ENCODE data around the gene PRR30. TPM values are rescaled to one million over a fixed set of nuclear protein-coding genes. Genes with fewer than 3 reads are reported as not detected.

Gene PRR30
- polyA plus RNA-seq, 4 donors, result not detected

- peaks cover 0 to 4% (median 0%) of the 10 kb centered on the region in 3 donors for H3K27me3 ChIP-seq (ENCODE audit: control insufficient read depth in 3 of 3, insufficient read depth in 3 of 3, low read length in 3 of 3)
- no peak for FAIRE-seq
- DNase-seq, result no peak
- no peaks in the 10 kb centered on the region for H3K9me3 ChIP-seq (ENCODE audit: control insufficient read depth in 2 of 2, insufficient read depth in 1 of 2, low read depth in 1 of 2, low read length in 1 of 2)
- H3K4me1 ChIP-seq (ENCODE audit: control insufficient read depth in 3 of 3, insufficient read depth in 2 of 3, low read depth in 1 of 3, low read length in 2 of 3), result peaks cover 0 to 18% (median 4%) of the 10 kb centered on the region in 3 donors
- no peak overlapping the region for H3K4me3 ChIP-seq (ENCODE audit: low read depth in 1 of 3, low read length in 3 of 3)
- peaks cover 0 to 2% (median 0%) of the 10 kb centered on the region in 3 donors for H3K36me3 ChIP-seq (ENCODE audit: control insufficient read depth in 3 of 3, insufficient read depth in 2 of 3, low read depth in 1 of 3, low read length in 3 of 3)
- H3K27ac ChIP-seq (ENCODE audit: low read depth in 1 of 3, low read length in 2 of 3), result no peak overlapping the region
- 84 to 89% (median 86%) methylated on average over 8 of the region's 8 CpGs for WGBS, 3 donors
Measured at GRCh38 chr2:27150639-27151230, 11.5 kb upstream of the PRR30 start.

DNA sequence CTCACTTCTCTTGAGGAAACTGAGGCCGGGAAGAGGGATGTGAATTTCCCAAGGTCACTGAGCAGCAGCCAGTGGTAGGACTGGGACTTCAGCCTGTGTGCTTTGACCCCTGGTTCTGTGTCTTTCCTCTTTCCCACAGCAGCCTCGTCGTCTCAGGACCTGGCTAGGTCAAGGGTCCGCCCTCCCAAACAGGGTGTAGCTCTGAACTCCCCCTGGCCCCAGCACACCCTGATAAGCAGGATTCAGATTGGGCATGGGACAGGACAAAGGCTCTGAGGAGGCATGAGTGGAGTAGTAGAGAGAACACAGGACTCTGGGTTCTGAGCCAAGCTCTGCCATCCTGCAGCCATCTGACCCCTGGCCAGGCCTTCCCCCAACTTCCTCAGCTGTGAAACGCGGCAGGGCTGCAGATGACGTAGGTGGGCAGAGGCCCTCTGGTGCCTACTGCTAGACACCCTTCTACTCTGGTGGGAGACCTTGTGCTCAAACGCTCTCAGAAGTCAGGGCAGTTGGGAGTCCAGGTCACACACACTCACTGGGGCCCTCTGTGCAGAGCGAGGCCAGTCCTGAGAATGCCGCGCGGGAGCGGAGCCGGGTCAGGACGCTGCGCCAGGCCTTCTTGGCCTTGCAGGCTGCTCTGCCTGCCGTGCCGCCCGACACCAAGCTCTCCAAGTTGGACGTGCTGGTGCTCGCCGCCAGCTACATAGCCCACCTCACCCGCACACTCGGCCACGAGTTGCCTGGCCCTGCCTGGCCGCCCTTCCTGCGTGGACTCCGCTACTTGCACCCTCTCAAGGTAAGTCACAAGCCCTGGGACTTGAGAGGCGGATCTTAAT lies 10.6 kb upstream of the PRR30 start:
- H3K27ac ChIP-seq (ENCODE audit: low read depth in 1 of 3, low read length in 2 of 3), result no peak overlapping the region
- 77 to 88% (median 85%) methylated on average over 21 to 29 of the region's 29 CpGs for WGBS, 3 donors
- H3K4me1 ChIP-seq (ENCODE audit: control insufficient read depth in 3 of 3, insufficient read depth in 2 of 3, low read depth in 1 of 3, low read length in 2 of 3), result peaks cover 0 to 18% (median 4%) of the 10 kb centered on the region in 3 donors
- DNase-seq (peak; percentile 36 to 56), FAIRE-seq (no peak)
- peaks cover 0 to 4% (median 0%) of the 10 kb centered on the region in 3 donors for H3K27me3 ChIP-seq (ENCODE audit: control insufficient read depth in 3 of 3, insufficient read depth in 3 of 3, low read length in 3 of 3)
- no peak overlapping the region for H3K4me3 ChIP-seq (ENCODE audit: low read depth in 1 of 3, low read length in 3 of 3)
- no peaks in the 10 kb centered on the region for H3K9me3 ChIP-seq (ENCODE audit: control insufficient read depth in 2 of 2, insufficient read depth in 1 of 2, low read depth in 1 of 2, low read length in 1 of 2)
- no peaks in the 10 kb centered on the region for H3K36me3 ChIP-seq (ENCODE audit: control insufficient read depth in 3 of 3, insufficient read depth in 2 of 3, low read depth in 1 of 3, low read length in 3 of 3)

DNA sequence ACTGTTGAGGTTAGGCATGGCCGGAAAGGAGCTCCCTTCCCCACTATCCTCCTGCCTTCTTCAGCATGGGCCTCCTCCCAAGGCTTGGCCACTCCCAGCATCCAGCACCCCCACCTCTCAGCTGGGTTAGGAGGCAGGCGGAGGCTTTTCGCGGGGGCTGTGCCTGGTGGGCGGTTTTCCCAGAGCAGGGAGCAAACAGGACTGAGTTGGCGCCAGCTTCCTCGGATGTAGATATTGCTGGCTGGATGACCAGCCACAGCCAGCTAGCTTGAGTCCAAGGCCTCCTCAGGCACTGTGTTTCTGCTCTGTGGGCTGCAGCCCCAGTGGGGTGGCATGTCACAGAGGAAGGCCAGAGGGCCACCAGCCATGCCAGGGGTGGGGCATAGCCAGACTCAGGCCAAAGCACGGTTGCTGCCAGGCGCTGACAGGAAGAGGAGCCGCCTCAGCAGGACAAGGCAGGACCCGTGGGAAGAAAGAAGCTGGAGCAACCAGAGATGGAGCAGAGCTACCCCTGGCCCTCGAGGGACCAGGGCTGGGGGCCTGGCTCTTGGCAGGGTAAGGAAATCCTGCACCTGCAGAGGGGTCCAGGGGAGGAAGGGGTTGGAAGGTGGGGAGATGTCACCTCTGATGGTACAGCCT lies 9.7 kb upstream of the PRR30 start, which contains the start of gene TCF23:
Gene TCF23 (plus strand): TSS at position 204 of the 639 bp plus-strand sequence. CDS start 130 bp downstream, at position 334.
- WGBS, 3 donors, result 72 to 87% (median 75%) methylated on average over 11 to 12 of the region's 12 CpGs
- Histone ChIP-seq H3K4me3 (ENCODE audit: low read depth in 1 of 3, low read length in 3 of 3) (no peak within 1 kb of the TSS), H3K9me3 (ENCODE audit: control insufficient read depth in 2 of 2, insufficient read depth in 1 of 2, low read depth in 1 of 2, low read length in 1 of 2) (no peaks in the 10 kb centered on the region), H3K27me3 (ENCODE audit: control insufficient read depth in 3 of 3, insufficient read depth in 3 of 3, low read length in 3 of 3) (peaks cover 0 to 4% (median 0%) of the 10 kb centered on the region in 3 donors), H3K36me3 (ENCODE audit: control insufficient read depth in 3 of 3, insufficient read depth in 2 of 3, low read depth in 1 of 3, low read length in 3 of 3) (no peaks in the 10 kb centered on the region), H3K27ac (ENCODE audit: low read depth in 1 of 3, low read length in 2 of 3) (no peak within 1 kb of the TSS), H3K4me1 (ENCODE audit: control insufficient read depth in 3 of 3, insufficient read depth in 2 of 3, low read depth in 1 of 3, low read length in 2 of 3) (peaks cover 0 to 18% (median 4%) of the 10 kb centered on the region in 3 donors)
- no peak for FAIRE-seq
- no peak for DNase-seq

DNA sequence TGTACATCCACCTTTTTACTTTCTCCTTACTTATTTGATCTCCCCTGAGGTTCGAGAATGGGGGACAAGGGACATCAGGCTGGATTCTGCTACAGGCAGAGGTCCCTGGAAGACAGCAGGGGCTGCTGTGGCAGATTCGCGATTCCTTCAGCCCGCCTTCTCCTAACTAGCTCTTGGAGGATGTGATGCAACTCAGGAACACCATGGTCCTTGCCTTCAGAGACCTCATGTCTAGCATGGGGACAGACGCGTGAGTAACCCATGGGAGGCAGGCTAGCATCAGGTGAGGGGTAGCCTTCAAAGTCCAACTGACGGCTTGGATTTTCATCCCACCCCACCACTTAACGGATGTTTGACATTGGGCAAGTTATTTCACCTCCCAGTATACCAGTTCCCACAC lies 8.7 kb upstream of the PRR30 start:
- peaks cover 0 to 18% (median 4%) of the 10 kb centered on the region in 3 donors for H3K4me1 ChIP-seq (ENCODE audit: control insufficient read depth in 3 of 3, insufficient read depth in 2 of 3, low read depth in 1 of 3, low read length in 2 of 3)
- no peak overlapping the region for H3K27ac ChIP-seq (ENCODE audit: low read depth in 1 of 3, low read length in 2 of 3)
- no peak overlapping the region for H3K4me3 ChIP-seq (ENCODE audit: low read depth in 1 of 3, low read length in 3 of 3)
- H3K9me3 ChIP-seq (ENCODE audit: control insufficient read depth in 2 of 2, insufficient read depth in 1 of 2, low read depth in 1 of 2, low read length in 1 of 2), result no peaks in the 10 kb centered on the region
- WGBS, 3 donors, result 94 to 96% (median 94%) methylated on average over 8 of the region's 8 CpGs
- no peak for FAIRE-seq
- peaks cover 0 to 4% (median 2%) of the 10 kb centered on the region in 3 donors for H3K27me3 ChIP-seq (ENCODE audit: control insufficient read depth in 3 of 3, insufficient read depth in 3 of 3, low read length in 3 of 3)
- DNase-seq, result no peak
- no peaks in the 10 kb centered on the region for H3K36me3 ChIP-seq (ENCODE audit: control insufficient read depth in 3 of 3, insufficient read depth in 2 of 3, low read depth in 1 of 3, low read length in 3 of 3)

GRCh38 chr2:27145682-27146081 lies 6.5 kb upstream of the PRR30 start:
- FAIRE-seq (no peak), DNase-seq (no peak)
- Histone ChIP-seq H3K27me3 (ENCODE audit: control insufficient read depth in 3 of 3, insufficient read depth in 3 of 3, low read length in 3 of 3) (peaks cover 0 to 4% (median 2%) of the 10 kb centered on the region in 3 donors), H3K27ac (ENCODE audit: low read depth in 1 of 3, low read length in 2 of 3) (no peak overlapping the region), H3K9me3 (ENCODE audit: control insufficient read depth in 2 of 2, insufficient read depth in 1 of 2, low read depth in 1 of 2, low read length in 1 of 2) (no peaks in the 10 kb centered on the region), H3K36me3 (ENCODE audit: control insufficient read depth in 3 of 3, insufficient read depth in 2 of 3, low read depth in 1 of 3, low read length in 3 of 3) (no peaks in the 10 kb centered on the region), H3K4me3 (ENCODE audit: low read depth in 1 of 3, low read length in 3 of 3) (no peak overlapping the region), H3K4me1 (ENCODE audit: control insufficient read depth in 3 of 3, insufficient read depth in 2 of 3, low read depth in 1 of 3, low read length in 2 of 3) (peaks cover 0 to 18% (median 4%) of the 10 kb centered on the region in 3 donors)
- 48 to 75% (median 66%) methylated on average over 2 of the region's 2 CpGs for WGBS, 3 donors

DNA sequence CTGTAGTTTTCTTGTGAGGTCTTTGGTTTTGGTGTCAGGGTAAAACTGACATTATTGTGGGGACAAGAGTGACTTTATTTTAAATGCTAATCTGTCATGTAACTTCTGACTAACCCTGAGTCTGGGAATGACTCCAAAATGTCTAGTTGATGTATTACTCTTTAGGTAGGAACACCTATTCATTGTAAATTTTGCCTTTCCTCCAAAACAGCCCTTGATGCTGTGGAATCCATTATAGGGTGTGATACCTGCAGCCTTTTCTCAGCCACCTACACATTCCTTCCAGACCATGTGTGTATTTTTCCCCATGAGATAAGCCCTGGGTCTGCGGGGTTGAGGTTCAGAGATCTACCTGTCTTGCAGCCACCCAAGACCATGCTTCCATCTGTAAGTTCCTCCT lies 4.1 kb upstream of the PRR30 start:
- Histone ChIP-seq H3K4me1 (ENCODE audit: control insufficient read depth in 3 of 3, insufficient read depth in 2 of 3, low read depth in 1 of 3, low read length in 2 of 3) (peaks cover 0 to 4% (median 0%) of the 10 kb centered on the region in 3 donors), H3K27ac (ENCODE audit: low read depth in 1 of 3, low read length in 2 of 3) (no peak overlapping the region), H3K9me3 (ENCODE audit: control insufficient read depth in 2 of 2, insufficient read depth in 1 of 2, low read depth in 1 of 2, low read length in 1 of 2) (no peaks in the 10 kb centered on the region), H3K27me3 (ENCODE audit: control insufficient read depth in 3 of 3, insufficient read depth in 3 of 3, low read length in 3 of 3) (peaks cover 0 to 2% (median 0%) of the 10 kb centered on the region in 3 donors), H3K4me3 (ENCODE audit: low read depth in 1 of 3, low read length in 3 of 3) (no peak overlapping the region), H3K36me3 (ENCODE audit: control insufficient read depth in 3 of 3, insufficient read depth in 2 of 3, low read depth in 1 of 3, low read length in 3 of 3) (no peaks in the 10 kb centered on the region)
- WGBS, 3 donors, result 38 to 71% (median 43%) methylated on average over 1 of the region's 1 CpG
- DNase-seq (no peak), FAIRE-seq (no peak)

DNA sequence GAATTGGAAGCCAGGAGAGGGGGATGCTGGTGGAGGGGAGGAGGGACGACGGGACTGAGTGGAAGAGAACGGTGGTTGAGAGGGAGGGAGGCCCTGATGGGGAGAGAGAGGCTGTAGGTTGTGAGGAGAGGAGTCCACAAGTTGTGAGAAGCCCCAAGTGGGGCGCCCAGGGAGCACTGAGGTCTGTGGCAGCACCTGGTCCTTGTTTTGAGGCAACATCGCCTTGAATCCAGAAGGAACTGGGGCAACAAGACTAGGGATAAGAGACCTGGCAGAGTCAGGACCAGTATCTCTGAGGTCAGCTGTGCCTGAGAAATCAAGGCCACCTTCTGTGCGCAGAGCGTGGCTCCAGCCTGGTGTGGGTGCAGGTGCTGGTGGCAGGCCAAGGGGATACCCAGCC lies 1.1 kb downstream of the PRR30 start:
- WGBS, 3 donors, result 78 to 88% (median 85%) methylated on average over 7 of the region's 7 CpGs

GRCh38 chr2:27137322-27137935 lies 1.8 kb downstream of the PRR30 start:
- no peaks in the 10 kb centered on the region for H3K9me3 ChIP-seq (ENCODE audit: control insufficient read depth in 2 of 2, insufficient read depth in 1 of 2, low read depth in 1 of 2, low read length in 1 of 2)
- H3K36me3 ChIP-seq (ENCODE audit: control insufficient read depth in 3 of 3, insufficient read depth in 2 of 3, low read depth in 1 of 3, low read length in 3 of 3), result peaks cover 0 to 8% (median 0%) of the 10 kb centered on the region in 3 donors
- 91 to 93% (median 92%) methylated on average over 19 to 21 of the region's 21 CpGs for WGBS, 3 donors
- FAIRE-seq (no peak), DNase-seq (no peak)
- H3K4me3 ChIP-seq (ENCODE audit: low read depth in 1 of 3, low read length in 3 of 3), result no peak overlapping the region
- peaks cover 3 to 9% (median 7%) of the 10 kb centered on the region in 3 donors for H3K4me1 ChIP-seq (ENCODE audit: control insufficient read depth in 3 of 3, insufficient read depth in 2 of 3, low read depth in 1 of 3, low read length in 2 of 3)
- no peaks in the 10 kb centered on the region for H3K27me3 ChIP-seq (ENCODE audit: control insufficient read depth in 3 of 3, insufficient read depth in 3 of 3, low read length in 3 of 3)
- no peak overlapping the region for H3K27ac ChIP-seq (ENCODE audit: low read depth in 1 of 3, low read length in 2 of 3)

More for the DNA sequence above, 1.1 kb downstream of the PRR30 start:
- no peak for DNase-seq
- FAIRE-seq, result no peak
- Histone ChIP-seq H3K9me3 (ENCODE audit: control insufficient read depth in 2 of 2, insufficient read depth in 1 of 2, low read depth in 1 of 2, low read length in 1 of 2) (no peaks in the 10 kb centered on the region), H3K27me3 (ENCODE audit: control insufficient read depth in 3 of 3, insufficient read depth in 3 of 3, low read length in 3 of 3) (no peaks in the 10 kb centered on the region), H3K27ac (ENCODE audit: low read depth in 1 of 3, low read length in 2 of 3) (no peak overlapping the region), H3K36me3 (ENCODE audit: control insufficient read depth in 3 of 3, insufficient read depth in 2 of 3, low read depth in 1 of 3, low read length in 3 of 3) (peaks cover 0 to 2% (median 0%) of the 10 kb centered on the region in 3 donors), H3K4me3 (ENCODE audit: low read depth in 1 of 3, low read length in 3 of 3) (no peak overlapping the region), H3K4me1 (ENCODE audit: control insufficient read depth in 3 of 3, insufficient read depth in 2 of 3, low read depth in 1 of 3, low read length in 2 of 3) (peaks cover 2 to 5% (median 5%) of the 10 kb centered on the region in 3 donors)
